Measurements from ENCODE around the gene NAT8L. TPM values are rescaled to one million over a fixed set of nuclear protein-coding genes. Genes with fewer than 3 reads are reported as not detected.

NAT8L gene
- total RNA-seq, 1 donor from 2014 or later = 0.51 TPM

- DNase-seq = no peak
Observed at GRCh38 chr4:2095236-2096072, 36.3 kb downstream of the NAT8L start.

GRCh38 chr4:2096073-2096609, 37.0 kb downstream of the NAT8L start:
- no peak for DNase-seq

- DNase-seq = no peak
Observed at GRCh38 chr4:2101346-2102044, 42.4 kb downstream of the NAT8L start.

- DNase-seq = no peak
Observed at GRCh38 chr4:2102045-2102883, 43.1 kb downstream of the NAT8L start.

GRCh38 chr4:2103127-2103842, 44.2 kb downstream of the NAT8L start:
- DNase-seq = no peak

GRCh38 chr4:2103843-2104547, 44.9 kb downstream of the NAT8L start:
- no peak for DNase-seq

GRCh38 chr4:2104556-2105345, 45.6 kb downstream of the NAT8L start:
- no peak for DNase-seq

GRCh38 chr4:2105559-2105958, 46.4 kb downstream of the NAT8L start:
- DNase-seq = no peak

- DNase-seq = no peak
Observed at GRCh38 chr4:2116687-2117400, 57.7 kb downstream of the NAT8L start.

Other genes starting within 250 kb of the NAT8L start
- gene LETM1, start 203.2 kb upstream of the NAT8L start, total RNA-seq = 36.2 TPM
- gene NSD2, start 187.9 kb upstream of the NAT8L start, total RNA-seq = 71.3 TPM
- gene NELFA, start 50.4 kb upstream of the NAT8L start, total RNA-seq = 33.1 TPM
- gene HAUS3, start 182.8 kb downstream of the NAT8L start, total RNA-seq = 19.4 TPM
- gene POLN, start 182.8 kb downstream of the NAT8L start, total RNA-seq = 7.6 TPM
- gene MXD4, start 202.8 kb downstream of the NAT8L start, total RNA-seq = 34.0 TPM